Stimulated activated naive CD4-positive, alpha-beta T cell treated with Interleukin-2 at 50 U/mL for 16 hours (primary cell): Measurements from ENCODE around the gene PPIL3.
"Not testable (repeated sequence)": the region's sequence is repeated elsewhere in the genome, so short reads cannot be mapped to it uniquely, and the experiment has no call there.

Experiments
- DNase-seq: peaks from one replicate; lab custom pipeline; 2025; lab: John Stamatoyannopoulos, UW

Gene PPIL3

GRCh38 chr2:200888704-200889625 is at the start of gene PPIL3, which contains the start of gene NIF3L1:
Gene PPIL3 (minus strand): TSS chr2:200889077. CDS start chr2:200887615, 1,462 bp downstream.
Gene NIF3L1 (plus strand): TSS chr2:200889371. CDS start chr2:200891944, 2,573 bp downstream.
- peak; percentile 96 for DNase-seq

- no peak for DNase-seq
Observed at GRCh38 chr2:200930947-200931626, 42.2 kb upstream of the PPIL3 start.

GRCh38 chr2:200929334-200930249 is 40.7 kb upstream of the PPIL3 start:
- DNase-seq = no peak

- no peak for DNase-seq
Observed at GRCh38 chr2:200922439-200922838, 33.6 kb upstream of the PPIL3 start.

GRCh38 chr2:200913654-200914053 is 24.8 kb upstream of the PPIL3 start:
- DNase-seq = no peak

GRCh38 chr2:200909958-200910357 is 21.1 kb upstream of the PPIL3 start:
- DNase-seq = no peak

- DNase-seq = peak; percentile 49
Observed at GRCh38 chr2:200905618-200906296, 16.9 kb upstream of the PPIL3 start.

- peak; percentile 59 for DNase-seq
Observed at GRCh38 chr2:200901459-200902072, 12.7 kb upstream of the PPIL3 start.

GRCh38 chr2:200899482-200899881 is 10.6 kb upstream of the PPIL3 start:
- no peak for DNase-seq

GRCh38 chr2:200881715-200882249 is 7.1 kb downstream of the PPIL3 start:
- not testable (repeated sequence) for DNase-seq

GRCh38 chr2:200878289-200878880 is 10.5 kb downstream of the PPIL3 start:
- no peak for DNase-seq

GRCh38 chr2:200877443-200877842 is 11.4 kb downstream of the PPIL3 start:
- no peak for DNase-seq

- DNase-seq = no peak
Observed at GRCh38 chr2:200873560-200873959, 15.3 kb downstream of the PPIL3 start.

GRCh38 chr2:200871151-200871550 is 17.7 kb downstream of the PPIL3 start:
- no peak for DNase-seq

- no peak for DNase-seq
Observed at GRCh38 chr2:200869014-200869413, 19.9 kb downstream of the PPIL3 start.

- peak; percentile 94 for DNase-seq
Observed at GRCh38 chr2:200864176-200865034, 24.5 kb downstream of the PPIL3 start, which contains the start of gene CLK1. Gene CLK1 (minus strand): TSS chr2:200864658. CDS start chr2:200861862, 2,796 bp downstream.

GRCh38 chr2:200863782-200864175 is 25.1 kb downstream of the PPIL3 start:
- DNase-seq = peak; percentile 33

- peak; percentile 59 for DNase-seq
Observed at GRCh38 chr2:200862532-200863000, 26.3 kb downstream of the PPIL3 start.

GRCh38 chr2:200861617-200862155 is 27.2 kb downstream of the PPIL3 start:
- DNase-seq = no peak
